Cardiac muscle cell (in vitro differentiated cells and primary cell): Measurements from ENCODE around the gene ADAMTS6. TPM values are rescaled to one million over a fixed set of nuclear protein-coding genes. Genes with fewer than 3 reads are reported as not detected.

Source experiments
- DNase-seq, 2 donors: peaks; one replicate each; pipeline versions ENCODE4 v3.0.0 to v3.0.0-alpha.2; 2010 to 2017; ENCODE audit warnings: low read depth in 1 of 2, low spot score in 1 of 2
- H3K27ac ChIP-seq: fragments of 200-600 bp; sonication (generic); 2 replicates; pipeline ENCODE4 v1.5.1; 2016
- H3K27me3 ChIP-seq: fragments of 200-600 bp; sonication (generic); 2 replicates; pipeline ENCODE4 v1.6.0; 2016; ENCODE audit warnings: control low read depth
- H3K36me3 ChIP-seq: fragments of 200-600 bp; sonication (generic); 2 replicates; pipeline ENCODE4 v1.5.1; 2016; ENCODE audit warnings: control low read depth
- H3K4me1 ChIP-seq: fragments of 200-600 bp; sonication (generic); 2 replicates; pipeline ENCODE4 v1.8.1; 2017; ENCODE audit warnings: low read depth, mild to moderate bottlenecking, mixed run types
- H3K4me3 ChIP-seq: fragments of 200-600 bp; sonication (generic); 2 replicates; pipeline ENCODE4 v1.5.1; 2016; ENCODE audit warnings: mild to moderate bottlenecking
- H3K9me3 ChIP-seq: fragments of 200-600 bp; sonication (generic); 2 replicates; pipeline ENCODE4 v1.5.1; 2017; ENCODE audit warnings: low read depth, mild to moderate bottlenecking, control low read depth
- CTCF ChIP-seq: IDR thresholded peaks from 2 replicates; pipeline ENCODE4 v1.5.1; 2012; ENCODE audit warnings: low read depth, mild to moderate bottlenecking, low read length
- polyA plus RNA-seq: library from polyadenylated mRNA; unstranded; fragments of >200 nt; fragmentation: Nextera tagmentation; extraction: Ambion mirVana; gene quantifications from 2 replicates; pipeline ENCODE4 v1.2.1, GENCODE V29; 2016
- total RNA-seq: library from RNA; depleted of rRNA; stranded (reverse); fragments of >200 nt; gene quantifications from 2 replicates; pipeline ENCODE4 v1.2.3, GENCODE V29; 2016

The ADAMTS6 gene
- total and polyA plus RNA-seq, 2 experiments from 2014 or later, result 3.3 to 21.2 TPM

DNA sequence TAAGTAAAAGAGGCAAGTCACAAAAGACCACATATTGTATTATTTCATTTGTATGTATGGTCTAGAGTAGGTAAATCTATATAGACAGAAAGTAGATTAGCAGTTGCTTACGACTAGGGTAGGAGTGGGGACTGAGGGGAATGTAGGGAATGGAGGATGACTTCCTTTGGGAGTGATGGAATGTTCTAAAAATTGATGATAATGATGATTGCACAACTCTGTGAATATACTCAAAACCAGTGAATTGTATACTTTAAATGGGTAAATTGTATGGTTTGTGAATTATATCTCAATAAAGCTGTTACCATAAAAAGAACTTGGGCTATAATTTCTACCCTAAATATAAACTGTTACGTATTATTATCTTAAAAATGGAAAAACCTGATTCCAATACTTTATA, 35.0 kb downstream of the ADAMTS6 start:
- Histone ChIP-seq H3K9me3 (no peaks in the 10 kb centered on the region), H3K27me3 (no peaks in the 10 kb centered on the region), H3K36me3 (no peaks in the 10 kb centered on the region), H3K4me1 (peaks cover 6% of the 10 kb centered on the region), H3K27ac (no peak overlapping the region), H3K4me3 (no peak overlapping the region)
- no peak for TF ChIP-seq CTCF
- peak in 1 of 2 donors; percentile 50 for DNase-seq

DNA sequence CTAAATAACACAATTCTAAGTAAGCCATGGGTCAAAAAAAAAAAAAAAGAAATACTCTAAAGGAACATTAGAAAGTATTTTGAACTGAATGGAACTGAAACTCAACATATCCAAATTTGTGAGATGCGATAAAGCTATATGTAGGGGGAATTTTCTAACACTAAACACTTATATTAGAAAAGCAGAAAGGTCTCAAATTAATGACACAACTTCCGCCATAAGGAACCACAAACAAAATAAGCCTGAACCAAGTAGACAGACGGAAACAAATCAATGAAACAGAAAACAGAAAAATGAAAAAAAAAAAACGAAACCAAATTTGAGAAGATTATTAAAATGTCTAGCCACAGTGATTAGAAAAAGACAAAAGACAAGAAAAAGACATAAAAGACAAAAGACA, 39.9 kb downstream of the ADAMTS6 start:
- Histone ChIP-seq H3K36me3 (no peaks in the 10 kb centered on the region), H3K4me1 (no peaks in the 10 kb centered on the region), H3K9me3 (no peaks in the 10 kb centered on the region), H3K27ac (no peak overlapping the region), H3K4me3 (no peak overlapping the region), H3K27me3 (no peaks in the 10 kb centered on the region)
- TF ChIP-seq CTCF, result no peak
- DNase-seq, result no peak

GRCh38 chr5:65440456-65440855, 41.3 kb downstream of the ADAMTS6 start:
- H3K27ac ChIP-seq, result peak overlapping the region; percentile 55
- TF ChIP-seq CTCF, result no peak
- DNase-seq, result no peak
- no peaks in the 10 kb centered on the region for H3K4me1 ChIP-seq
- no peaks in the 10 kb centered on the region for H3K36me3 ChIP-seq
- H3K4me3 ChIP-seq, result no peak overlapping the region
- H3K9me3 ChIP-seq, result no peaks in the 10 kb centered on the region
- H3K27me3 ChIP-seq, result no peaks in the 10 kb centered on the region

- Histone ChIP-seq H3K4me3 (no peak overlapping the region), H3K4me1 (no peaks in the 10 kb centered on the region), H3K27ac (no peak overlapping the region), H3K9me3 (no peaks in the 10 kb centered on the region), H3K36me3 (no peaks in the 10 kb centered on the region), H3K27me3 (no peaks in the 10 kb centered on the region)
- TF ChIP-seq CTCF, result no peak
- no peak for DNase-seq
Observed at GRCh38 chr5:65434122-65434521, 47.6 kb downstream of the ADAMTS6 start.

DNA sequence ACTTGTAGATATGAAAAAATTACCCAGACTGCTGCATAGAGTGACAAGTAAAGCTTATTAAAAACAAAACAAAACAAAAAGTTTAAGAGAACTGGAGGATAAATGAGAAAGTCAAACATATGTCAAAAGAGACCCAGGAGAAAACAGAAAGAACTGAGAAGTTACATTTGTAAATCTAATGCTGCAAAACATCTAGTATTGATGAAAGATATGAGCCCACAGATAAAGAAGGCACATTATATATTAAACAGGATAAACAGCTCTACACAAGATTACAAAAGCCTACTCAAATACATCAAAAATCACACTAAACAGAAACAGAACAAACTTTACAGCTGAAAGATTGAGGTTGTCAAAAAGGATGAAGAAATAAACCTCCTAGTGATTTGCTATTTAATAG, 55.1 kb downstream of the ADAMTS6 start:
- DNase-seq, result no peak
- no peaks in the 10 kb centered on the region for H3K9me3 ChIP-seq
- no peaks in the 10 kb centered on the region for H3K27me3 ChIP-seq
- H3K4me1 ChIP-seq, result no peaks in the 10 kb centered on the region
- no peak overlapping the region for H3K27ac ChIP-seq
- no peak overlapping the region for H3K4me3 ChIP-seq
- TF ChIP-seq CTCF, result no peak
- no peaks in the 10 kb centered on the region for H3K36me3 ChIP-seq

DNA sequence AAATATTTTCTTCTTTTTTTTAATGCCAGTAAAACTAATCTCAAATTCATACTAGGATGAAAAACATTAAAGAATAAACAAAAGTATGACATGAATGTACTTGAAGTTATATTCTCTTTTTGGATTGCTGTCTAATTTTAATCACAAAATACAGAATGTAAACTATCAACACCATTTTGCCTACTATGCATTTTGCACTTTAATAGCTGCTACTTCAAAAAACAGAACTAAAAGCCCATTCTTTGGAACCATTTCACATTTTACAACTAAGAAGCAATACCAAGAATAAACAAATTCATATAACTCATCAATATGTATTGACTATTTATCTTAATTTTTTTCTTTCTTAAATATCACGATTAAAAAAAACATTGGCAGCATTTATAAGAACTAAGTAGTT, 58.1 kb downstream of the ADAMTS6 start:
- no peaks in the 10 kb centered on the region for H3K27me3 ChIP-seq
- no peak for DNase-seq
- no peak for TF ChIP-seq CTCF
- H3K4me3 ChIP-seq, result no peak overlapping the region
- no peak overlapping the region for H3K27ac ChIP-seq
- no peaks in the 10 kb centered on the region for H3K36me3 ChIP-seq
- H3K9me3 ChIP-seq, result no peaks in the 10 kb centered on the region
- H3K4me1 ChIP-seq, result no peaks in the 10 kb centered on the region
